B cell (primary cell): Measurements from ENCODE around the gene BICRAL.

ENCODE experiments used
- CTCF ChIP-seq: fragments of 200-600 bp; IDR thresholded peaks from one replicate; pipeline ENCODE4 v1.8.0; 2022; ENCODE audit warnings: antibody characterized with exemption, mild to moderate bottlenecking
- EZH2 ChIP-seq: IDR thresholded peaks from 2 replicates; pipeline ENCODE4 v1.6.1; 2012; ENCODE audit warnings: borderline replicate concordance, low read depth, mild to moderate bottlenecking, moderate library complexity, low read length; ENCODE audit not compliant: insufficient read depth, poor library complexity, severe bottlenecking

DNA sequence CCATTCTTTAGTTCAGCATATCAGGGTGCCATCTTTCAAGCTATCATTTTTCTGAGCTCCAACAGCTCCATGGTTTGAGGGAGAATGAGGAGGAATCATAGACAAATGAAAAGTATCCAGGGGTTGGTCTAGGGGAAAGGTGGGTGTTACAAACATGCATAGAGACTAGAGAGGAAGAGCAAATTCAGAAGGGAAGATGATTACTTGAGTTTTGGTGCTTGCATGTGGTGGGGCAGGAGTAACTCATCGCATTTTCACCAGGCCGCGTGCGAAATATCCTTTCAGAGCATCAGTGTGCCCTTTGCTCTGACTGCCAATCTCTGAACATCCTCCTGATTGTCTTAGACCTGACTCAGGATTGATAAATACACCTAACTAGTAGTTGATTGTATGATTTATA, 7.7 kb upstream of the BICRAL start:
- TF ChIP-seq CTCF: no peak
- no peak for TF ChIP-seq EZH2
